ENCODE data around the gene VAV1. TPM values are rescaled to one million over a fixed set of nuclear protein-coding genes. Genes with fewer than 3 reads are reported as not detected.

VAV1 gene
- total RNA-seq, 1 experiment from 2014 or later: 3.0 TPM

- Histone ChIP-seq H3K4me2 (ENCODE audit: low read length) (no peak overlapping the region), H3K4me3 (ENCODE audit: low read length) (no peak overlapping the region), H2AFZ (ENCODE audit: low read length) (no peak overlapping the region), H4K20me1 (ENCODE audit: low read length) (no peaks in the 10 kb centered on the region), H3F3A (ENCODE audit: low read length, unreplicated experiment) (no peaks in the 10 kb centered on the region), H3K27ac (ENCODE audit: low read length) (no peak overlapping the region), H3K9ac (ENCODE audit: low read length) (no peak overlapping the region), H3K79me2 (ENCODE audit: low read length) (no peaks in the 10 kb centered on the region), H3K9me3 (ENCODE audit: low read length) (no peaks in the 10 kb centered on the region), H3K9me2 (replicated peaks; ENCODE audit: low read length) (no peaks in the 10 kb centered on the region), H3K4me1 (ENCODE audit: insufficient read depth, low read length) (no peaks in the 10 kb centered on the region), H3K27me3 (ENCODE audit: low read length) (no peaks in the 10 kb centered on the region), H3K36me3 (ENCODE audit: low read depth, low read length) (no peaks in the 10 kb centered on the region)
- POLR2A ChIA-PET (ENCODE audit: unreplicated experiment): no interaction called here
- intact Hi-C loops (cut with micrococcal nuclease): no loop called here
- TF ChIP-seq EZH2phosphoT487 (IDR thresholded peaks at IDR 0.05; ENCODE audit: borderline replicate concordance, low read length): no peak
- TF ChIP-seq CTCF (conservative IDR thresholded peaks at IDR 0.05; ENCODE audit: low read depth, low read length): no peak
- TF ChIP-seq EZH2 (IDR thresholded peaks at IDR 0.05; ENCODE audit: low read length, unreplicated experiment): no peak
- DNase-seq (no peak), ATAC-seq (no peak)
- no TSS peak for BruUV-seq (replicated peaks)
- CTCF ChIA-PET: no interaction called here
Measured at GRCh38 chr19:6835501-6835900, 63.0 kb downstream of the VAV1 start.

GRCh38 chr19:6837525-6837924 is 65.0 kb downstream of the VAV1 start:
- H4K20me1 ChIP-seq (ENCODE audit: low read length): no peaks in the 10 kb centered on the region
- CTCF ChIA-PET: no interaction called here
- no peak overlapping the region for H2AFZ ChIP-seq (ENCODE audit: low read length)
- no peaks in the 10 kb centered on the region for H3F3A ChIP-seq (ENCODE audit: low read length, unreplicated experiment)
- intact Hi-C loops (cut with micrococcal nuclease): no loop called here
- no peak for DNase-seq
- H3K9me2 ChIP-seq (replicated peaks; ENCODE audit: low read length): no peaks in the 10 kb centered on the region
- H3K4me1 ChIP-seq (ENCODE audit: insufficient read depth, low read length): no peaks in the 10 kb centered on the region
- no peak overlapping the region for H3K4me3 ChIP-seq (ENCODE audit: low read length)
- no peak for TF ChIP-seq CTCF (conservative IDR thresholded peaks at IDR 0.05; ENCODE audit: low read depth, low read length)
- TF ChIP-seq EZH2phosphoT487 (IDR thresholded peaks at IDR 0.05; ENCODE audit: borderline replicate concordance, low read length): no peak
- TF ChIP-seq EZH2 (IDR thresholded peaks at IDR 0.05; ENCODE audit: low read length, unreplicated experiment): no peak
- H3K4me2 ChIP-seq (ENCODE audit: low read length): no peak overlapping the region
- H3K36me3 ChIP-seq (ENCODE audit: low read depth, low read length): no peaks in the 10 kb centered on the region
- H3K9me3 ChIP-seq (ENCODE audit: low read length): no peaks in the 10 kb centered on the region
- H3K79me2 ChIP-seq (ENCODE audit: low read length): no peaks in the 10 kb centered on the region
- H3K27me3 ChIP-seq (ENCODE audit: low read length): no peaks in the 10 kb centered on the region
- POLR2A ChIA-PET (ENCODE audit: unreplicated experiment): no interaction called here
- BruUV-seq (replicated peaks): no TSS peak
- no peak overlapping the region for H3K27ac ChIP-seq (ENCODE audit: low read length)
- no peak for ATAC-seq
- H3K9ac ChIP-seq (ENCODE audit: low read length): no peak overlapping the region

GRCh38 chr19:6838062-6838655 is 65.7 kb downstream of the VAV1 start:
- POLR2A ChIA-PET (ENCODE audit: unreplicated experiment): no interaction called here
- BruUV-seq (replicated peaks): no TSS peak
- no peak overlapping the region for H3K27ac ChIP-seq (ENCODE audit: low read length)
- no peak overlapping the region for H3K9ac ChIP-seq (ENCODE audit: low read length)
- H3K4me3 ChIP-seq (ENCODE audit: low read length): no peak overlapping the region
- no peaks in the 10 kb centered on the region for H3K9me3 ChIP-seq (ENCODE audit: low read length)
- H3K9me2 ChIP-seq (replicated peaks; ENCODE audit: low read length): no peaks in the 10 kb centered on the region
- H3K36me3 ChIP-seq (ENCODE audit: low read depth, low read length): no peaks in the 10 kb centered on the region
- DNase-seq (no peak), ATAC-seq (no peak)
- no peak overlapping the region for H3K4me2 ChIP-seq (ENCODE audit: low read length)
- intact Hi-C loops (cut with micrococcal nuclease): no loop called here
- TF ChIP-seq EZH2 (IDR thresholded peaks at IDR 0.05; ENCODE audit: low read length, unreplicated experiment) (no peak), EZH2phosphoT487 (IDR thresholded peaks at IDR 0.05; ENCODE audit: borderline replicate concordance, low read length) (no peak), CTCF (conservative IDR thresholded peaks at IDR 0.05; ENCODE audit: low read depth, low read length) (no peak)
- H3K79me2 ChIP-seq (ENCODE audit: low read length): no peaks in the 10 kb centered on the region
- H3F3A ChIP-seq (ENCODE audit: low read length, unreplicated experiment): no peaks in the 10 kb centered on the region
- H3K27me3 ChIP-seq (ENCODE audit: low read length): no peaks in the 10 kb centered on the region
- CTCF ChIA-PET: no interaction called here
- no peaks in the 10 kb centered on the region for H3K4me1 ChIP-seq (ENCODE audit: insufficient read depth, low read length)
- H4K20me1 ChIP-seq (ENCODE audit: low read length): no peaks in the 10 kb centered on the region
- H2AFZ ChIP-seq (ENCODE audit: low read length): no peak overlapping the region
